PC-9 (cell line): ENCODE results near the gene ZNF407. TPM values are rescaled to one million over a fixed set of nuclear protein-coding genes. Genes with fewer than 3 reads are reported as not detected.
"Not testable (repeated sequence)": the region's sequence is repeated elsewhere in the genome, so short reads cannot be mapped to it uniquely, and the experiment has no call there.

Experiments used
- BruUV-seq: library from RNA; stranded (reverse); fragments of 400-500 nt; replicated peaks from 2 replicates; lab custom pipeline; 2021; lab: Mats Ljungman, UMichigan
- CTCF ChIA-PET: fragments of 300-600 bp; sonication (Branson Sonifier 250); formaldehyde crosslinking; loops from one replicate; lab custom pipeline; 2022; ENCODE audit warnings: antibody characterized with exemption; lab: Charles Lee
- POLR2A ChIA-PET: fragments of 300-600 bp; sonication (Branson Sonifier 250); formaldehyde crosslinking; loops from one replicate; lab custom pipeline; 2022; ENCODE audit warnings: antibody characterized with exemption; ENCODE audit not compliant: unreplicated experiment; lab: Charles Lee
- DNase-seq, 2 experiments: peaks; one replicate each; pipeline versions ENCODE4 v3.0.0 to v3.0.0-alpha.2; 2015 to 2022; ENCODE audit warnings: mixed read lengths in 1 of 2
- H2AFZ ChIP-seq: fragments of 200-600 bp; sonication (generic); 2 replicates; pipeline ENCODE4 v1.8.1; 2017; ENCODE audit warnings: antibody characterized with exemption
- H3F3A ChIP-seq: fragments of 200-600 bp; sonication (generic); 2 replicates; pipeline ENCODE4 v1.8.1; 2017; ENCODE audit warnings: antibody characterized with exemption, mild to moderate bottlenecking, low read depth; ENCODE audit not compliant: insufficient read depth
- H3K27ac ChIP-seq: fragments of 200-600 bp; sonication (generic); 2 replicates; pipeline ENCODE4 v1.6.1; 2016; ENCODE audit warnings: mixed run types
- H3K27me3 ChIP-seq: fragments of 200-600 bp; sonication (generic); 2 replicates; pipeline ENCODE4 v1.6.1; 2016; ENCODE audit warnings: low read depth, mixed run types; ENCODE audit not compliant: insufficient read depth
- H3K36me3 ChIP-seq: fragments of 200-600 bp; sonication (generic); 2 replicates; pipeline ENCODE4 v1.6.1; 2016; ENCODE audit warnings: low read depth, mixed run types
- H3K4me1 ChIP-seq: fragments of 200-600 bp; sonication (generic); replicated peaks from 2 replicates; pipeline ENCODE4 v1.6.1; 2016; ENCODE audit warnings: mixed run types; ENCODE audit not compliant: insufficient read depth
- H3K4me2 ChIP-seq: fragments of 200-600 bp; sonication (generic); 2 replicates; pipeline ENCODE4 v1.6.1; 2017; ENCODE audit warnings: mixed run types
- H3K4me3 ChIP-seq: fragments of 200-600 bp; sonication (generic); 2 replicates; pipeline ENCODE4 v1.6.1; 2016; ENCODE audit warnings: mixed run types
- H3K79me2 ChIP-seq: fragments of 200-600 bp; sonication (generic); 2 replicates; pipeline ENCODE4 v1.6.1; 2017; ENCODE audit warnings: low read depth, mixed run types
- H3K9me2 ChIP-seq: fragments of 200-600 bp; sonication (generic); 2 replicates; pipeline ENCODE4 v1.8.1; 2017; ENCODE audit warnings: mild to moderate bottlenecking; ENCODE audit not compliant: insufficient read depth
- H3K9me3 ChIP-seq: fragments of 200-600 bp; sonication (generic); 2 replicates; pipeline ENCODE4 v1.8.1; 2016; ENCODE audit warnings: low read depth; ENCODE audit not compliant: insufficient read depth
- H4K20me1 ChIP-seq: fragments of 200-600 bp; sonication (generic); 2 replicates; pipeline ENCODE4 v1.8.1; 2017; ENCODE audit not compliant: insufficient read depth
- EZH2 ChIP-seq: fragments of 200-600 bp; sonication (generic); IDR thresholded peaks from 2 replicates; pipeline ENCODE4 v1.8.0; 2017; ENCODE audit warnings: antibody characterized with exemption, low read depth
- intact Hi-C: fragments of 100-400 bp; cut with micrococcal nuclease; formaldehyde crosslinking; loops from one replicate; pipeline ENCODE4 v1.10.0; 2022; ENCODE audit not compliant: unreplicated experiment
- total RNA-seq: library from RNA; stranded (reverse); gene quantifications from 2 replicates; pipeline ENCODE4 v1.2.3, GENCODE V29; 2021
- TF ChIP-seq, protein P1 (sequence below): fragments of 200-600 bp; sonication (generic); conservative IDR thresholded peaks from 2 replicates; pipeline ENCODE4 v1.6.1; 2017; ENCODE audit warnings: mixed run types, antibody characterized with exemption, mild to moderate bottlenecking, moderate library complexity

Gene ZNF407
- total RNA-seq, 1 experiment from 2014 or later, result 13.4 TPM

DNA sequence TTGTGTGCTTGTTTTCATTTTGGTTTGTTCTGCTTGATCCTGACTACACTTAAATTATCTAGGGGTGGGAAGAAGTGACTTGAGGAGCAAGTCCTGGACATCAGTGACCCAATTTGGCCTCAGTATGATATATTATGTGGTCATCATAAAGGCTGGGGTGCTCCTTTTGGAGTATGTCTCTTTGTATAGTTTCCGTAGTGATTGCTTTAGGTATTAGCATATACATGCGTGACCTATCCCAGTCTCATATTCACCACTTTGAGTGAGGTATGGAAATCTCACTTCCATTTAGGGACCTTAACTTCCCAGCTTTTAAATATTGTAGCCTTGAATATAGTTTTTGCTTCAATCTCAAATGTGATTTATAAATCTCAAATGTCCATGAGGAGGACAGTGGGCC, 370.3 kb downstream of the ZNF407 start:
- Histone ChIP-seq H3K4me3 (no peak overlapping the region), H3K27ac (no peak overlapping the region), H3F3A (no peaks in the 10 kb centered on the region), H3K36me3 (no peaks in the 10 kb centered on the region), H2AFZ (no peak overlapping the region), H3K27me3 (no peaks in the 10 kb centered on the region), H3K9me3 (no peaks in the 10 kb centered on the region), H3K79me2 (no peaks in the 10 kb centered on the region), H4K20me1 (no peaks in the 10 kb centered on the region; the same call in 1 of the 2 replicates), H3K9me2 (no peaks in the 10 kb centered on the region), H3K4me2 (no peak overlapping the region), H3K4me1 (no peaks in the 10 kb centered on the region)
- intact Hi-C loops, result loop anchor here (10.0 kb wide), 1 partner anchor 313 kb away; no protein-coding TSS in a partner anchor
- ChIA-PET CTCF (no interaction called here), POLR2A (no interaction called here)
- no peak for TF ChIP-seq EZH2
- TF ChIP-seq, protein P1, sequence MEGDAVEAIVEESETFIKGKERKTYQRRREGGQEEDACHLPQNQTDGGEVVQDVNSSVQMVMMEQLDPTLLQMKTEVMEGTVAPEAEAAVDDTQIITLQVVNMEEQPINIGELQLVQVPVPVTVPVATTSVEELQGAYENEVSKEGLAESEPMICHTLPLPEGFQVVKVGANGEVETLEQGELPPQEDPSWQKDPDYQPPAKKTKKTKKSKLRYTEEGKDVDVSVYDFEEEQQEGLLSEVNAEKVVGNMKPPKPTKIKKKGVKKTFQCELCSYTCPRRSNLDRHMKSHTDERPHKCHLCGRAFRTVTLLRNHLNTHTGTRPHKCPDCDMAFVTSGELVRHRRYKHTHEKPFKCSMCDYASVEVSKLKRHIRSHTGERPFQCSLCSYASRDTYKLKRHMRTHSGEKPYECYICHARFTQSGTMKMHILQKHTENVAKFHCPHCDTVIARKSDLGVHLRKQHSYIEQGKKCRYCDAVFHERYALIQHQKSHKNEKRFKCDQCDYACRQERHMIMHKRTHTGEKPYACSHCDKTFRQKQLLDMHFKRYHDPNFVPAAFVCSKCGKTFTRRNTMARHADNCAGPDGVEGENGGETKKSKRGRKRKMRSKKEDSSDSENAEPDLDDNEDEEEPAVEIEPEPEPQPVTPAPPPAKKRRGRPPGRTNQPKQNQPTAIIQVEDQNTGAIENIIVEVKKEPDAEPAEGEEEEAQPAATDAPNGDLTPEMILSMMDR, result no peak
- no peak for DNase-seq
- BruUV-seq, result no TSS peak

DNA sequence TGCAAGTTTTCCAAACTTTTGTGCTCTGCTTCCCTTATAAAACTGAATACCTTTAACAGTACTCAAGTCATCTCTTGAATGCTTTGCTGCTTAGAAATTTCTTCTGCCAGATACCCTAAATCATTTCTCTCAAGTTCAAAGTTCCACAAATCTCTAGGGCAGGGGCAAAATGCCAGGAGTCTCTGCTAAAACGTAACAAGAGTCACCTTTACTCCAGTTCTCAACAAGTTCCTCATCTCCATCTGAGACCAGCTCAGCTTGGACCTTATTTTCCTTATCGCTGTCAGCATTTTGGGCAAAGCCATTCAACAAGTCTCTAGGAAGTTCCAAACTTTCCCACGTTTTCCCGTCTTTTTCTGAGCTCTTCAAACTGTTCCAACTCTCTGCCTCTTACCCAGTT, 373.7 kb downstream of the ZNF407 start:
- H3K36me3 ChIP-seq, H3K4me3 ChIP-seq, BruUV-seq, H3K4me1 ChIP-seq, H3K4me2 ChIP-seq, H4K20me1 ChIP-seq, POLR2A ChIA-PET, intact Hi-C loops, H3F3A ChIP-seq, H3K27me3 ChIP-seq, H3K79me2 ChIP-seq, H3K9me3 ChIP-seq, CTCF ChIA-PET, H3K9me2 ChIP-seq, H2AFZ ChIP-seq, DNase-seq, H3K27ac ChIP-seq: not testable (repeated sequence)

DNA sequence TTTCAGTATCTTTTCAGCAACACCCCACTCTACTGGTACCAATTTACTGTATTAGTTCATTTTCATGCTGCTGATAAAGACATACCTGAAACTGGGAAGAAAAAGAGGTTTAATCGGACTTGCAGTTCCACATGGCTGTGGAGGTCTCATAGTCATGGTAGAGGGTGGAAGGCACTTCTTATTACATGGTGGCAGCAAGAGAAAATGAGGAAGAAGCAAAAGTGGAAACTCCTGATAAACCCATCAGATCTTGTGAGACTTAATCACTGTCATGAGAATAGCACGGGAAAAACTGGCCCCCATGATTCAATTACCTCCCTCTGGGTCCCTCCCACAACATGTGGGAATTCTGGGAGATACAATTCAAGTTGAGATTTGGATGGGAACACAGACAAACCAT, 374.1 kb downstream of the ZNF407 start:
- H2AFZ ChIP-seq, H3K9me3 ChIP-seq, intact Hi-C loops, CTCF ChIA-PET, H3K9me2 ChIP-seq, H3K36me3 ChIP-seq, H3K79me2 ChIP-seq, H3K27me3 ChIP-seq, H3F3A ChIP-seq, H3K4me3 ChIP-seq, H3K4me1 ChIP-seq, H3K27ac ChIP-seq, BruUV-seq, POLR2A ChIA-PET, DNase-seq, H4K20me1 ChIP-seq, H3K4me2 ChIP-seq: not testable (repeated sequence)

DNA sequence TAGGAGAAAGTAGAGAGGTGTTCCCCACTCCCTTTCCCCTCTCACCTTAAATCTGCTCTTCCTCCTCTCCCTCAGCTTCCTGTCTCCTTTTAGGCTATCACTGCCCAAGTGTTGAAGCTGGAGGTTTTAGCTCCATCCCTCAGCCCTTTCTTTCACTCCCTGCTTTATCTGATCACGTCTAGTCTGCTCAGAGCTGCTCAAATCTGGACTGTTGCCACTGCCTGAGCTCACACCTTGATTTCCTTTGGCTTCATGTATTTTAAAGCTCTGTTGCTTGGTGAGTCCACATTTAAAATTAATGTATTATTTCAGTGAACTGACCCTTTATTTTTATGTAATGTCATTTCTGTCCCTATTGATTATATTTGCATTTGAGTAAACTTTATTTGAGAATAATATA, 374.7 kb downstream of the ZNF407 start:
- H3K27me3 ChIP-seq, result no peaks in the 10 kb centered on the region
- no peaks in the 10 kb centered on the region for H4K20me1 ChIP-seq
- no peak overlapping the region for H3K4me2 ChIP-seq
- no peak overlapping the region for H2AFZ ChIP-seq
- intact Hi-C loops, result no loop called here
- H3K4me1 ChIP-seq, result no peaks in the 10 kb centered on the region
- no peak for DNase-seq
- BruUV-seq, result no TSS peak
- H3F3A ChIP-seq, result no peaks in the 10 kb centered on the region
- H3K79me2 ChIP-seq, result no peaks in the 10 kb centered on the region
- H3K4me3 ChIP-seq, result no peak overlapping the region
- no peaks in the 10 kb centered on the region for H3K9me2 ChIP-seq
- H3K27ac ChIP-seq, result no peak overlapping the region
- no peaks in the 10 kb centered on the region for H3K9me3 ChIP-seq
- no peaks in the 10 kb centered on the region for H3K36me3 ChIP-seq
- TF ChIP-seq, protein P1, result no peak
- TF ChIP-seq EZH2, result no peak
- ChIA-PET CTCF (no interaction called here), POLR2A (no interaction called here)
